ENCODE data around the gene RFX8. TPM values are rescaled to one million over a fixed set of nuclear protein-coding genes. Genes with fewer than 3 reads are reported as not detected.
A peak's percentile ranks its signal among the peaks of the same experiment; 100 is the strongest.

RFX8 gene
- total and polyA plus RNA-seq, 2 of the 13 experiments (the other 11 are each of a cell fraction or from before 2014, with no cell fraction given), result not detected

- Histone ChIP-seq H2AFZ (ENCODE audit: low read length) (no peak overlapping the region), H3K9me3 (ENCODE audit: low read length) (no peaks in the 10 kb centered on the region), H3K27ac (ENCODE audit: extremely low read length, insufficient read depth, low read length) (no peak overlapping the region), H4K20me1 (ENCODE audit: insufficient read depth, low read length) (no peaks in the 10 kb centered on the region), H3K4me2 (ENCODE audit: low read depth, low read length) (no peak overlapping the region), H3K4me3 (replicated peaks in 1 of 3; ENCODE audit: insufficient read depth in 1 of 3, low read depth in 2 of 3, low read length in 3 of 3) (no peak overlapping the region), H3K27me3 (ENCODE audit: control insufficient read depth in 1 of 2, insufficient read depth in 2 of 2, low read length in 2 of 2) (peaks cover 6 to 46% of the 10 kb centered on the region in 2 experiments; a peak in 4 of 5 replicates), H3K79me2 (ENCODE audit: insufficient read depth, low read length) (no peaks in the 10 kb centered on the region), H3K9ac (ENCODE audit: insufficient read depth, low read depth, low read length) (no peak overlapping the region), H3K36me3 (replicated peaks in 1 of 2; ENCODE audit: control insufficient read depth in 1 of 2, insufficient read depth in 2 of 2, low read length in 2 of 2) (no peaks in the 10 kb centered on the region), H3K4me1 (ENCODE audit: insufficient read depth, low read length) (0 out of 2 replicates have a peak, but pooled peaks cover 7% of the 10 kb centered on the region)
- TF ChIP-seq MAZ (IDR thresholded peaks at IDR 0.05; ENCODE audit: borderline replicate concordance, low read depth, low read length) (no peak), MAZ (CRISPR knock-in tag; IDR thresholded peaks at IDR 0.05; ENCODE audit: low read depth) (no peak), SMYD3 (CRISPR knock-in tag; IDR thresholded peaks at IDR 0.05) (no peak), ZNF496 (CRISPR knock-in tag; IDR thresholded peaks at IDR 0.05; ENCODE audit: insufficient replicate concordance) (no peak)
- 18% methylated on average over 4 of the region's 4 CpGs for WGBS (ENCODE audit: low lambda C conversion rate)
- ChIA-PET POLR2A (no interaction called here), CTCF (ENCODE audit: low intra/inter-chr PET ratio, low total read pairs) (no interaction called here)
- intact Hi-C loops (cut with micrococcal nuclease; ENCODE audit: unreplicated experiment) (no loop called here), in situ Hi-C loops (cut with HindIII; ENCODE audit: extremely low pct_ligation_motif_present, low pct_unique_long_range_greater_than_20kb) (no loop called here)
- FAIRE-seq, result no peak
- DNase-seq (ENCODE audit: low spot score), result no peak
- no peak for ATAC-seq
- BruUV-seq (replicated peaks), result no TSS peak
Measured at GRCh38 chr2:101369100-101369499, 105.8 kb downstream of the RFX8 start.

GRCh38 chr2:101368376-101368775, 106.5 kb downstream of the RFX8 start:
- H3K4me2 ChIP-seq (ENCODE audit: low read depth, low read length), result no peak overlapping the region
- no peaks in the 10 kb centered on the region for H3K9me3 ChIP-seq (ENCODE audit: low read length)
- no peak overlapping the region for H2AFZ ChIP-seq (ENCODE audit: low read length)
- 0 out of 2 replicates have a peak, but pooled peaks cover 7% of the 10 kb centered on the region for H3K4me1 ChIP-seq (ENCODE audit: insufficient read depth, low read length)
- no peak for TF ChIP-seq BCL6 (CRISPR knock-in tag; IDR thresholded peaks at IDR 0.05)
- TF ChIP-seq CEBPB (IDR thresholded peaks at IDR 0.05; ENCODE audit: borderline replicate concordance, low read depth, low read length), result peak; percentile 51; the same call in 1 of the 2 replicates
- no peak for TF ChIP-seq MED8 (CRISPR knock-in tag; IDR thresholded peaks at IDR 0.05; ENCODE audit: insufficient replicate concordance)
- H3K9ac ChIP-seq (ENCODE audit: insufficient read depth, low read depth, low read length), result no peak overlapping the region
- DNase-seq (ENCODE audit: low spot score) (no peak), FAIRE-seq (no peak), ATAC-seq (no peak)
- POLR2A ChIA-PET, result no interaction called here
- no peak overlapping the region for H3K4me3 ChIP-seq (replicated peaks in 1 of 3; ENCODE audit: insufficient read depth in 1 of 3, low read depth in 2 of 3, low read length in 3 of 3)
- H3K79me2 ChIP-seq (ENCODE audit: insufficient read depth, low read length), result no peaks in the 10 kb centered on the region
- CTCF ChIA-PET (ENCODE audit: low intra/inter-chr PET ratio, low total read pairs), result no interaction called here
- H3K27me3 ChIP-seq (ENCODE audit: control insufficient read depth in 1 of 2, insufficient read depth in 2 of 2, low read length in 2 of 2), result peaks cover 6 to 52% of the 10 kb centered on the region in 2 experiments; a peak in 4 of 5 replicates
- in situ Hi-C loops (cut with HindIII; ENCODE audit: extremely low pct_ligation_motif_present, low pct_unique_long_range_greater_than_20kb), result no loop called here
- H4K20me1 ChIP-seq (ENCODE audit: insufficient read depth, low read length), result no peaks in the 10 kb centered on the region
- intact Hi-C loops (cut with micrococcal nuclease; ENCODE audit: unreplicated experiment), result no loop called here
- no TSS peak for BruUV-seq (replicated peaks)
- WGBS (ENCODE audit: low lambda C conversion rate), result 19% methylated on average over 5 of the region's 5 CpGs
- no peak overlapping the region for H3K27ac ChIP-seq (ENCODE audit: extremely low read length, insufficient read depth, low read length)
- no peaks in the 10 kb centered on the region for H3K36me3 ChIP-seq (replicated peaks in 1 of 2; ENCODE audit: control insufficient read depth in 1 of 2, insufficient read depth in 2 of 2, low read length in 2 of 2)
